GM13977 (cell line): ENCODE results near the gene SGSM1.

ENCODE experiments used
- DNase-seq: peaks from one replicate; pipeline ENCODE4 v3.0.0; 2012; ENCODE audit warnings: low spot score
- in situ Hi-C: fragments of 300-500 bp; cut with MboI; formaldehyde crosslinking; loops from one replicate; pipeline ENCODE4 v1.12.0; 2022; ENCODE audit warnings: low sequenced_read_pairs, low pct_unique_long_range_greater_than_20kb, mixed read lengths, inconsistent platforms; ENCODE audit not compliant: unreplicated experiment
- TF ChIP-seq, protein P1 (sequence below): IDR thresholded peaks from 2 replicates; pipeline ENCODE4 v1.5.1; 2012; ENCODE audit warnings: mild to moderate bottlenecking, control low read depth; ENCODE audit not compliant: insufficient read depth; ENCODE audit errors: extremely low read depth, missing control alignments

SGSM1 gene

DNA sequence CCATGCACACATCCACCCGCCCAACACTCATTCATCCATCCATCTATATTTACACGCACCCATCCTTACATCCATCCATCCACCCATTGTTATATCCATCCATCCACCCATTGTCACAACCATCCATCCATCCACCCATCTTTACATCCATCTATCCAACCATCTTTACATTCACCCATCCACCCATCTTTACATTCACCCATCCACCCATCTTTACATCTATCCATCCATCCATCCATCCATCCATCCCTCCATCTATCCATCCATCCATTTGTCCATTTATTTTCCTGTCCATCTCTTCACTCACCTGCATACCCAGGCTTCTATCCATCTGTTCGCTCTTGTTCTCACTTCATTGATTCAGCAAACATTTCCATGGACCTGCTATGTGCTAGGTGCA, 49.8 kb downstream of the SGSM1 start:
- DNase-seq = no peak
- TF ChIP-seq, protein P1, sequence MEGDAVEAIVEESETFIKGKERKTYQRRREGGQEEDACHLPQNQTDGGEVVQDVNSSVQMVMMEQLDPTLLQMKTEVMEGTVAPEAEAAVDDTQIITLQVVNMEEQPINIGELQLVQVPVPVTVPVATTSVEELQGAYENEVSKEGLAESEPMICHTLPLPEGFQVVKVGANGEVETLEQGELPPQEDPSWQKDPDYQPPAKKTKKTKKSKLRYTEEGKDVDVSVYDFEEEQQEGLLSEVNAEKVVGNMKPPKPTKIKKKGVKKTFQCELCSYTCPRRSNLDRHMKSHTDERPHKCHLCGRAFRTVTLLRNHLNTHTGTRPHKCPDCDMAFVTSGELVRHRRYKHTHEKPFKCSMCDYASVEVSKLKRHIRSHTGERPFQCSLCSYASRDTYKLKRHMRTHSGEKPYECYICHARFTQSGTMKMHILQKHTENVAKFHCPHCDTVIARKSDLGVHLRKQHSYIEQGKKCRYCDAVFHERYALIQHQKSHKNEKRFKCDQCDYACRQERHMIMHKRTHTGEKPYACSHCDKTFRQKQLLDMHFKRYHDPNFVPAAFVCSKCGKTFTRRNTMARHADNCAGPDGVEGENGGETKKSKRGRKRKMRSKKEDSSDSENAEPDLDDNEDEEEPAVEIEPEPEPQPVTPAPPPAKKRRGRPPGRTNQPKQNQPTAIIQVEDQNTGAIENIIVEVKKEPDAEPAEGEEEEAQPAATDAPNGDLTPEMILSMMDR = no peak
- in situ Hi-C loops = no loop called here

DNA sequence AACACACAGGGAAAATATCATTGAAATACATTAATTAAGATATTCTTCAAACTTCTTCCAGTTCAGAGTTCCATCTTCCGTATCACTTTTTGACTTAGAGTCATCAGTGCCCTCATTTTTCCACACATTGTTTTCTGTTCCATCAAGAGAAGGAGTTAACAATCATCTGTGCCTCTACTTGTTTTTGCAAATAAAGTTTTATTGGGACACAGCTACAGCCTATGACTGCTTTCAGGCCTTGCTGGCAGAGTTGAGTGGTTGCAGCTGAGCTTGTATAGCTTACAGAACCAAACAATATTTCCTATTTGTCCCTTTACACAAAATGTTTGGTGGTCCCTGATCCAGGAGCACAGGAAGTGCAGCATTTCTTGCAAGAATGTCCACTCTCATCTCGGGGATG, 51.6 kb downstream of the SGSM1 start:
- no peak for DNase-seq
- in situ Hi-C loops = no loop called here
- TF ChIP-seq, protein P1 = no peak

DNA sequence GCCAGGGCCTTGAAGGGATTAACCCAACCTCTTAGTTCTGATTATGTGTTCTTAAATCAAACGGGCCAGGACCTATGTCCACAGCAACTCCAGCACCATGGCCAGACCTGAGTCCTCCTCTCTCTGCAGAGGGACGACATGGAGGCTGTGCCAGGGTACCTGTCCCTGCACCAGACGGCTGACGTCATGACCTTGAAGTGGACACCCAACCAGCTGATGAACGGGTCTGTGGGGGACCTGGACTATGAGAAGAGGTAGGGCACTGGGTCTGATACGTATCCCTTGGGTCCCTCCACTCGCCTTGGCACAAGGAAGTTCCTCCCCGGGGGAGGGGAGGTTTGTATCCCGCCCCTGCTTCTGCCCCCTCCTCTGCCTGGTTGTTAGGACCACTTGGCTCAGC, 53.6 kb downstream of the SGSM1 start:
- TF ChIP-seq, protein P1 = no peak
- in situ Hi-C loops = no loop called here
- no peak for DNase-seq

DNA sequence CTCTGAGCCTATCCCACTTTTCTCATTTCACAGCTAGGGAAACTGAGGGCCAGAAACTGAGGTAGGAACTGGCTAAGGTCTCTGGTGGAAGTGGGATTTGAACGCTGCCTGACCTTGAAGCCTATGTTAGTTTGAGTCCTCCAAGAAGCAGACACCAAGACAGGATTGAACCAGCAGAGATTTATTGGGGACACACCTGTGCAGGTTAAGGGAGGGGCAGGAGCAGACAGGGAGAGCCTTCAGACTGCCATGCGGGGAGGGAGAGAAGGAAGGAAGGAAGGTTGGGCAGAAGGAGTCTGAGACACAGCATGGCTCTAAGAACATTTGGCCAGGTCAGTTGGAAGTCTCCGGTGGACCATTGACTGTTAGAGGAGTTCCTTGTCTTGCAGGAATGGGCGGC, 59.5 kb downstream of the SGSM1 start:
- in situ Hi-C loops = no loop called here
- no peak for DNase-seq
- TF ChIP-seq, protein P1 = no peak

DNA sequence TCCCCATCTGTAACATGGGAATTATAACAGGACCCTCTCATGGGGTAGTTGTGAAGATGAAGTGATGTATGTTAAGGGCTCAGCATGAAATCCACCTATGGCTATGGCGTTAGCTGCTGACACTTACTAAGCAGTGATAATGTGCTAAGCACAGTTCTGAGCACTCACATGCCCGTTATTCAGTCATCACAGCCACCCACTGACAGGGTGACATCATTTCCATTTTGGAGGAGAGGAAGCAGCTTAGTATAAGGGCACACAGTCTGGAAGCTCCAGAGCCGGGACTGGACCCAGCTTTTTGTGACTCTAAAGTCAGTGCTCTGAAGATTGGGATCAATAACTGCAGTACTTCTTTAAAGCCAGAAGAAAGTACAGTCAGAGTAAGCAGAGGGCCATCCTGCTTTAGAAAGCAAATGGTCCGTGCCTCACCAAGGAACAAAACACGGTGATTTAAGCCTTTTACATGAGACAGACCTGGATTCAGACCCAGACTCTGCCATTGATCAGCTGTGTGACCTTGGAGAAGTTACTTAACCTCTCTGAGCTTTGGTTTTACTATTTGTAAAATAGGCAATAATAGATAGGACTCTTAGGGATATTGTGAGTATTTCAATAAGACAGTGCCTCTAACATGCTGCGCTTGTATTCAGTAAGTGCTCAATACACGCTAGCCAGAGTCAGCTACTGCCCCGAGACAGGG, 61.5 kb downstream of the SGSM1 start:
- TF ChIP-seq, protein P1 = no peak
- in situ Hi-C loops = no loop called here
- no peak for DNase-seq

DNA sequence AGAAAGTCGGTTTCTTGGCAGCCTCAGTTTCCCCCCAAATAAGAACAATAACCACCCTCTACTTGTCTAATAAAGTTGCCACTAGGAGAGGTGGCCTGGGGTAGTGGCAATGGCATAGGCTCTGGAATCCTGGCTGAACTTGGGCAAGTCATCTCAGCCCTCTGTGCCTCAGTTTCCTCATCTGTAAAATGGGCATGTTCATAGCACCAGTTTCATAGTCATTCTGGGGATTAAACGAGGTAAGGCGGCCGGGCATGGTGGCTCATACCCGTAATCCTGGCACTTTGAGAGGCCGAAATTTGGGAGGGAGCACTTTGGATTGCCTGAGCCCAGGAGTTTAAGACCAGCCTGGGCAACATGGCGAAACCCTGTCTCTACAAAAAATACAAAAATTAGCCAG, 63.0 kb downstream of the SGSM1 start:
- in situ Hi-C loops = no loop called here
- no peak for DNase-seq
- TF ChIP-seq, protein P1 = no peak
